NCI-H2081 (cell line): Measurements from ENCODE around the gene LZTS3.
"Not testable (repeated sequence)": the region's sequence is repeated elsewhere in the genome, so short reads cannot be mapped to it uniquely, and the experiment has no call there.

ENCODE experiments used
- DNase-seq, 2 experiments: peaks; one replicate each; lab custom pipeline; 2025; lab: John Stamatoyannopoulos, UW

LZTS3 gene

GRCh38 chr20:3192226-3193015, 19.1 kb upstream of the LZTS3 start:
- DNase-seq = no peak

- DNase-seq = no peak
Observed at GRCh38 chr20:3190681-3191111, 17.3 kb upstream of the LZTS3 start.

GRCh38 chr20:3189561-3190131, 16.3 kb upstream of the LZTS3 start:
- DNase-seq = no peak

GRCh38 chr20:3188823-3189413, 15.6 kb upstream of the LZTS3 start:
- DNase-seq = no peak

GRCh38 chr20:3187861-3188260, 14.5 kb upstream of the LZTS3 start:
- DNase-seq = not testable (repeated sequence)

GRCh38 chr20:3183896-3184612, 10.7 kb upstream of the LZTS3 start:
- no peak for DNase-seq

GRCh38 chr20:3182429-3182828, 9.1 kb upstream of the LZTS3 start:
- DNase-seq = not testable (repeated sequence)

GRCh38 chr20:3181270-3181669, 7.9 kb upstream of the LZTS3 start:
- no peak for DNase-seq

- no peak for DNase-seq
Observed at GRCh38 chr20:3180319-3180718, 7.0 kb upstream of the LZTS3 start.

- DNase-seq = no peak
Observed at GRCh38 chr20:3177746-3178485, 4.6 kb upstream of the LZTS3 start.

GRCh38 chr20:3175270-3175669, 1.9 kb upstream of the LZTS3 start:
- no peak for DNase-seq

GRCh38 chr20:3174442-3175261, 1.3 kb upstream of the LZTS3 start:
- no peak for DNase-seq

- DNase-seq = peak; percentile 81 to 86
Observed at GRCh38 chr20:3173610-3174441, 477 bp upstream of the LZTS3 start.

GRCh38 chr20:3172126-3172932, 1.0 kb downstream of the LZTS3 start:
- DNase-seq = no peak

GRCh38 chr20:3171391-3172125, 1.8 kb downstream of the LZTS3 start:
- no peak for DNase-seq

GRCh38 chr20:3168829-3169590, 4.3 kb downstream of the LZTS3 start:
- DNase-seq = no peak

GRCh38 chr20:3168079-3168828, 5.1 kb downstream of the LZTS3 start:
- DNase-seq = no peak
